Daoy (cell line): ENCODE measurements around the gene RAD51AP2. TPM values are rescaled to one million over a fixed set of nuclear protein-coding genes. Genes with fewer than 3 reads are reported as not detected.
A peak's percentile ranks its signal among the peaks of the same experiment; 100 is the strongest.
"Not testable (repeated sequence)": the region's sequence is repeated elsewhere in the genome, so short reads cannot be mapped to it uniquely, and the experiment has no call there.

Experiments
- DNase-seq: peaks from one replicate; pipeline ENCODE4 v3.0.0-alpha.2; 2015; ENCODE audit warnings: low read depth
- total RNA-seq: library from RNA; depleted of rRNA; stranded (reverse); fragments of >200 nt; shearing (Covaris generic); gene quantifications from 2 replicates; pipeline ENCODE4 v1.2.3, GENCODE V29; 2014; rRNA removed

RAD51AP2 gene
- not detected in 2 replicates for total RNA-seq

DNA sequence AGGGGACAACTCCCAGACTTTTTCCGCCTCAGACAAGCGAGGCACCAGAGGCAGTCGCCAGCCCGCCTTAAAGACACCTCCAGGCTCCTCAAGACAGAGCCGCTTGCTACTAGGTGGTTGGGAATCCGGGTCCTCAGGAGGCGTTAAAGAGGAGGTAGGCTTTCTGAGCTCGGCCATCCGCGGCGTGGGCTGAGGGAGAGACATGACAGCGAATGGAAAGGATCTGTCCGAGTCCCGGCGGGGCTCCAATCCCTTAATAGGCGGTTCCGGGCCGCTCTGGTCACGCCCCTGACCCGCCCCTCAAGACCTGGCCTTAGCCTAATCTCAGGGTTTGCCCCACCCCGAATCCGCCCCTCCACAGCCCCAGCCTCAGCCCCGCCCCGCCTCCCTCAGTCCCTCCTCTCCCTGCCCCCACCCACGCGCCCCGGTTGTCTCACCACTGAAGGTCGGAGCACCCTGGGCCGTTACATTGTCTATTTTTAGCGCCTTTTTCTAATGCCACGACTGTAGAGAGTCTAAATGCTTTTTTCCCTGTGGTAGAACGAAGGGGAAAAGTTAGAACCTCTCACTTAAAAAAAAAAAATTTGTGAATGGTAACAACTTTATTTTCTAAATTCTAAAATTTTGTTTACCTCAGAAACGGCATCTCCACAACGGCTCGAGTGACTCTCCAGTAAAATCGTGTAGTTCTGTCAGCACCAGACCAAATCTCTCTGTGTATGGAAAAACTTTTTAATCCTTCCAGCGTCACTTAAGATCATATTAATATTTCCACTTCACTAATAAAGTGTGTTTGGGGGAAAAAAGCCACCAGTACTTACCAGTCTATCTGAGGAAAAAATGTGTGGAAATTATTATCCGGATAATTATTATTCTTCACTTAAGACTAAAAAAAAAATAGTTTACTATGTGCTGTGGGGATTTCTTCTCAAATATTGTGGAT lies at the start of gene RAD51AP2:
Gene RAD51AP2 (minus strand): TSS at position 229 of the 943 bp plus-strand sequence. CDS start 25 bp downstream, at position 204.
- peak; percentile 92 for DNase-seq

DNA sequence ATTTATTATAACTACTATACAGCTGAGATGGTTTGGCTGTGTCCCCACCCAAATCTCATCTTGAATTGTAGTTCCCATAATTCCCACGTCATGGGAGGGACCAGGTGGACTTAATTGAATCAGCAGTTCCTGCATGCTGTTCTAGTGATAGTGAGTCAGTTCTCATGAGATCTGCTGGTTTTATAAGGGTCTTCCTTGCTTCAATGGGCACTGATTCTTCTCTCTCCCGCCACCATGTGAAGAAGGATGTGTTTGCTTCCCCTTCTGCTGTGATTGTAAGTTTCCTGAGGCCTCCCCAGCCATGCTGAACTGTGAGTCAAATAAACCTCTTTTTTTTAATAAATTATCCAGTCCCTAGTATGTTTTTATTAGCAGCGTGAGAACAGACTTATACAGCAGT lies 47.5 kb upstream of the RAD51AP2 start:
- DNase-seq, result not testable (repeated sequence)

DNA sequence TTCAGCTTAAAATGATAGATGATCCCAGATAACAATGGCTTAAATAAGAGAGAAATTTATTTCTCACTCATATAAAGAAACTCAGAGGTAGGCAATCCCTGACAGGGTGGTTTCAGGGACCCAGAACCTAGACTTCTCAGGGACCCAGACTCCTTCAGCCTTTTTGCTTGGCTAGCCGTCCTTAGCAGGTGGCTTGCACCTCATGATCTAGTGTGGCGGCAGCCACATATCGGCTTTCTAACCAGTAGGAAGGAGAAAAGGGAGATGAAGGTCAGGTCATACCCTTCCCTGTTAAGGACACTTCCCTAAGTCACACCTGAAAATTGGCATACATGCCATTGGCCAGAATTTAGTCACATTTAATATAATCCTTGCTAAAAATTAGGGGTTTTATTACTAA lies 40.6 kb upstream of the RAD51AP2 start:
- no peak for DNase-seq

DNA sequence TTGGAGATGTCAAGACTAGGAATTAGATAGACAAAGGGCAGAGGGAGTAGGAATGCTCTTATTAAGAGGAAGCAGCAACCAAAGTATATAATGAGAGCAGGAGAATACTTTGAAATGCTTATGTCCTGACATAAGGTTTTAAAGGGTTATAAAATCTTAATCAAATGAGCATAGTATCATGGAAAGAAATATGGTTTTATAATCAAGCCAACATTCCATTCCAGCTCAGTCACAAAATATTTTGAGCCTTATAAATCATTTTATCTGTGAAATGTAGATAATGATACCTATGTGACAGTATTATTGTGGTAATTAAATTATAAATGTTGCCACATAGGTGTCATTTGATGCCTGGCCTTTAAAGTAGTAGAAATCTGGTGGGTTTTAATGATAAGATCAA lies 39.8 kb upstream of the RAD51AP2 start:
- DNase-seq, result no peak

DNA sequence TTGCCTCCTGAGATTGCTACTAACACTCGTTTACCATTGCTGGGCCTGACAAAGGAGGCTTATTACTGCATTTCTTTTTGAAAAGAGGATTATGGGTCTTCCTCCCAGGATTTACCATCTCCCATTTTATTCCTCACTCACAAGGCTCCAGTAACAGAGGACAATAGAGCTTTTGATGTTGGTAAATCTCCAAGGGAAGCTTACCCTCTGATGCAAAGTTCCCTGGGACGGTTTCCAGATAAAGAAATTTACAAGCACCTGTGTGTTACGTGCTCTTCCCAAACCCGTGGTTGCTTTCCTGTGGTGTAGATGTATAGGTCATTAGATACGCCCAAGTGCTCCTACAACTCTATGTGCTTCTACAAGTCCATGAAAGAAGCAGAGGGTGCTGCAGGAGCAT lies 39.4 kb upstream of the RAD51AP2 start:
- no peak for DNase-seq

DNA sequence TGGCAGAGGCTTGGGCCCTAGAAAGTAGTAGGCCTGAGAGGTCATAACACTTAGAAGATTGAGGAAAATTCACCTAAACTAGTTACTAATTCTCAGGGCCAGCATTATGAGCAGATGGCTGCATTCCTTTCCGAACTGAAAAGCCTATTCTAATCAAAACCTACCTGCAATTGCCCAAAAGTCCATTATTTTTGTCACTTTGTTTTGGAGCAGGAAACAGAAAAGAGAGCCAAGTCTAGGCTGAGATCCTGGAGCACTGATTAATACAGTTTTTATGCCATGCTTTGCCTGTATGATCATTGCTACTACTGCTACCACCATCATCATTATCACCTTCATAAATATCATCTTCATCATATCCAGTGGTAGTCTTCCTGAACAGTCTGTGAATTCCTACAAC lies 36.9 kb upstream of the RAD51AP2 start:
- DNase-seq, result no peak

DNA sequence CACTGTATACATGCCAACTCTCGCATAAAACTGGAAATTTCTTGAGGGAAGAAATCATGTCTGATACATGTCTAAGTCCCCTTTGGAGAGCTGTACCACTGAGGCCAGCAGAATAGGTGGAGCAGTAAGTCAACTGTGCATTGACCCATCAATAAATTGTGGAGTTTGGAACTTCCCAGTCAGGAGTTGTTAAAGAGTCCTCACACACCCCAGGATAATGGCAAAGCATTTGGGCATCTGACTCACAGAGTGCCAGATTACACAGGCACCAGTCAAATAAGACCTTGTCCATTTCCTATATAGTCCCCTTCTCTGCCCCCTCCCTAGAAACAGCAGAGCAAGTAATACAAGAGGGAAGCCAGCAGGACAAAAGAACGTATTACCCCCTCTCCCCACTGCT lies 32.7 kb upstream of the RAD51AP2 start:
- no peak for DNase-seq

DNA sequence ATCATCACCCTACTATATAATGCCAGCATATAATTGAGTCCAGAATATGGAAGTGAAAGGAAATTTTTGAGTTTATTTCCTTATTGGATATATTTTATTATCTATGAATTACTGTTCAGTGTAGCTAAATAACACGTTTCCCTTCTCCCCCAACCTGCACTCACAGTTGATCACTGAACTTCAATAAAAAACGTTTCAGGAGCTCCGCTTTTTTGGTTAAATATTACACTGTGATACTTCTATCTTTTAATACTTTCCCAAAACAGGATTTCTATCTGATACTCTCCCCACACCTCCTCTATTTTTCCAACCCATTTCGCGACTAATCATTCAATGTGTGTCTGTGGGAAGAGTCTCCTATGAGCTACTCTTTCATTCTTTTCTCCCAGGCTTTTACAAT lies 29.5 kb upstream of the RAD51AP2 start:
- DNase-seq, result no peak

DNA sequence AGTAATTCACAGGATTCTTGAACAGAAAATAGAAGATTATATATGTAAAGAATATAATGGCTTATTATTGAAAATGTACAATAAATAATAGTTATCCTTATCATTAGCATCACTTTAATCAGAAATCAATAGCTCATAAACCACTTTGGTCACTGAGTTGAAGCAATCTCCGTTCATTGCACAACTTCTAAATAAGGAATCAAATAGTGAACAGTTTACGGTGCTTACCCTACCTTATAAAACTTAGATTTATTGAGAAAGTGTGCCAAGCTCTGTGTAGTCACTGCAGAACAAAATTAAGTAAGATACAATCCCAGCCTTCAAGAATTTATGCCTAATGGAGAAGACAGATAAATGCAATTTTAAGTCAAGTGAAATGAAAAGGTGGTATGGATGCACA lies 29.0 kb upstream of the RAD51AP2 start:
- no peak for DNase-seq

DNA sequence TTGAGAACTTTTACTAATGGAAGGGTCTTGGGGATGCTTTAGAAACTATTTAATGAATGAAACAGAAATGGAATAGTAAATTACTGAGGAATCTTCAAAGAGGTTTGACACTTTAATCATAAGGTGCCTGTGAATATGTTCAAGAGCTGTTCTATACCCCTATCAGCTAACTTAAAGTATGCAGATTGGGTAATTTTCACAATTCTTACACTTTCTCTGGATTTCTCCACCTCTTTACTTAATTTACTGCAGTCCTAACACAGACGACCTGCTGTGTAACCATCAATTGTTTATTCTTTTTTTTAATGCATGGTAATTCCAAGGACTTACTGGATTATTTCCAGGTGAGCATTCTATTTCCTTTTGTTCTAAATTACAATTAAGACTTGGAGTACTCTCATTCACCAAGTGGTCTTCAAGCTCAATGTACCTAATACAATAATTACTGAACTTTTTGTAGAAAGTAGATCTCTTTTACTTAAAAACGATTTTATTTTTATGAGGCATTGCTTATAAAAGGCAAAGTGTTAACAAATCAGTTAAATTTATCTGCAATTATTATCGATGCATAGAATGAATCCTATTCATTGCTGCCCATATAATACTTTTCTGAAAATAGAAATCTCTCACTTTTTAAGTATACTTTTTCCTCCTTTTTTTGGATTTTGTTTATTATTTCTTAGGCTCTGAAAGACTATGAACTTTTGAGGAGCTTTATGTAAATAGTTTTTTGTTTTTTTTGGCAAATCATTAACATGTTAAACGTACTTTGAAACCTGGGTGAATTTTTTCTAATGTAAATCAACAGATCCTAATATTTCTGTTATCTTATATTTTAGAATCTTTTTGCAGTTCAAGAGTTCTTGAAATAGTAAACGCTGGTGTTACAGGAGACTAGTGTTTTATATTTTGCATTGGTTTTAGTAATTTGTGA lies 27.7 kb upstream of the RAD51AP2 start:
- no peak for DNase-seq

DNA sequence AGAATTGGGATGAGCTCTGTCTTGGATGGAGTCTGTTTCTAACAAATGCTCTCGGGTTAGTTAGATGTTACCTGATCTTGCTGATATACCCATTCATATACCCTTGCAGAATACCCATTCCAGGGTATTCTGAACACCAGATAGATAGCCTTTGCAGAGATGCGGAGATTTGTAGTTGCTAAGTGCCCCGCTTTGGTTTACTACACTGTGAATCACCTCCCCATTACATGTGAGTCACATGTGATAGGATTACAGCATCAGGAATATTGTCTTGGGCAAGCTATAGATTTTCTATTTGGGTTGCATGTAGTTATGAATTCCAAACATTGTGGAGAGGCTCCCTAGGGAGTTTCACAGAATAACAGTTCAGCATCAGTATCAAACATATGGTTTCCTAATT lies 26.0 kb upstream of the RAD51AP2 start:
- DNase-seq, result peak; percentile 69

DNA sequence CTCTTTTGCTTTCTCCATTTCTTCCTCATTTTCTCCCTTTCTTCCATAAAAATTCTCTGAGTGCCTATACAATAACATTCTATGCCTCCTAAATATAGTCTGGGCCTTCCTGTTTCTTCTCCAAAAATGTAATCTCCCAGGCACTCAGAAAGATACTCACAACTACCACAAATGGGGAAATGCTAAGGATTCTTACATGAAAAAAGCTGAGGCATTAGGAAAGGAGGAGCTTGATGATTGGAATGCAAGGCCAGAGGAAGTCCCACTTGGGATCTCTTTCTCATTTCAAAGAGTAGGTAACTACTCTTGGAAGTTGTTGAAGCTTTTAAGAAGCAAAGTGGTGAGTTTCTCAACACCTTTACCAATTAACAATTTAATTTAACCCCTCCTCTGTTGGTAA lies 25.6 kb upstream of the RAD51AP2 start:
- no peak for DNase-seq

DNA sequence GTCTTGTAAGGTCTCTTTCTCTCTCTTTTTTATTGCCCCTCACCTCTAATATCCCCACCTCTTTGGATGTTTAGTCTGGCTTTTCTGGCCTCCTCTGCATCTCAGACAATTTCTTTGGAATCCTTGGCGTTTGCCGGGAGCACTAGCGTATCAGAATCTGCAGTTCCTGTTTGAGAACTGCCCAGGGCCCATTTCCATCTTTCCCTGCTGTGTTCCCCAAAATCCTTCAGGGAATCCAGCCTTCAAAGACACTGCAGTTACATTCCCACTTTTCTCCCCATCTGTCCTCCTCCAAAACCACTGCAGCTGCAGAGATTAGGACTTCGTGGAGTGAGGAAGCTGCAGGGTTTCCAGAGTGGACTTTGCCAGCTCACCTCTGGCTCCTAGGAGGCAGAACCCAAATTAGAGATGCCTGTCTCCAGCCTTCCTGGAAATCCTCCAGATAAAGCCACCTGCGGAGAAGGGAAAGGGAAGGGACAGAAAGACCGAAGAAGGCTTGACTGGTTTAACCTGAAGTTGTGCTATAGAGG lies 25.0 kb upstream of the RAD51AP2 start:
- DNase-seq, result no peak

DNA sequence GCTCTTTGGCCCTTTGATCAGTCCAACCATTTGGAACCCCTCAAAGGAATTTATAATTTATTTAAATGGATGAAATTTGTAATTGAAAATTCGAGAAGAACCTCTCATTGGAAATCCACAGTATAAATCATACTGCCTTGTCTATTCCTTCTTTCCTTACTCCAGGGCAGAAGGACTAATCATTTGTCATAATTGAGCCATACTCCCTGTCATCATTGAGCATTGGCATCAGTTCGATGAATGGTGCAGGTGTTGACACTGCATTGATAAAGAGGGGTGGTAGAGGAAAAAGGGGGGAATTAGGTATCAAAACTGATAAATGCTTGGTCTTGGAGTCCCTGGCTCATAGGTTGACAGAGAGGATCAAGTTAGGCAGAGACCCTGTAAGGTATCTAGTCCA lies 24.2 kb upstream of the RAD51AP2 start:
- DNase-seq, result no peak

DNA sequence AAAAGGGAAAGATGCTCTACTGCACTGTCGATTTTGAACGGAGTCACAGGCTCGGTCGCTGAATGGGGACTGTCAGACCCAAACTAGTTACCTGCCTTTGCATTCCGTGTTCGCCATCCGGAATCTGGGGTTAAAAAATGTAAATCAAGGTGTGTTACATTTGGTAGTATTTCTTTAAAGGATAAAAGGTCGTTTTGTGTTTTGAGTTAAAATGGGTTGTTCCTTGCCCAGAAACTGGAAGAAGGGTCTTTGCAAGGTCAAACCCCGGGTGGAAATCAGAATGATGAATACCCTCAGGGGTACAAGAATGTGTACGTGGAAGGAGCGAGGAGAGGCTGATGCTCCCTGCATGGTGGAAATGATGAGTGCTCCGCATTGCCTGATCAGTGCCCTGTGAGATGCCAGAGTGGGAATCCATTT lies 23.3 kb upstream of the RAD51AP2 start:
- no peak for DNase-seq

DNA sequence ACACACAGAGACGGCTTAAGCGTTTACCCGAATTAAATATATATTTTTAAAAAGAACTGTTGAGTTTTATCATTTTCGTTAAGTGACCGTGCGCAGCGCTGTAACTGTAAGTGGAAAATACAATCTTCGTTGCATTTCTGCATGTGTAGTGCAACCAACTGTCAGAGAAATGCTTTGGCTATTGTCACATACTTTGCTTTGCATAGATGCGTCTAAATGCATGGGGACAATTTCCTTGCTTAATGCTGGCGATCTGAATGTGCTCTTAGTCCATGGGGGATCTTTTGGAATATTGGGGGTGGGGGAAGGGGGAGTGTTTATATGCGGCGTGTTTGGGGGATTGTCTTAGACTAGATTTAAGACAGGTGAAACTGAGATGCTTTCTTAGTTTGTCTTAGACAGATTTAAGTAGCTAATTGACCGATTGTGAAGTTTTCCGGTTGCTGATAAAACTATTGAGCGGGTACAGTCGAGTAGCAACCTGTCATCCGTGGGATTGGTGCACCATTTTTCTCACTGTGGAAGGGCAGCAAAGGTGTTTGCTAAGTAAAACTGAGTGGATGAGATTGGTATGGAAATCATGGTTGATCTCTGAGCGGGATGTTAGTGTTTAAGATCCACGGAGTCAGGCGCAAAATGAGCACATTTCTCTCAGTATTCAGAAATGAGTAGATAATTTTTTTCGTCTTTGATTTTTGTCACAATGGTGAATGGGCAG lies 22.7 kb upstream of the RAD51AP2 start:
- no peak for DNase-seq

DNA sequence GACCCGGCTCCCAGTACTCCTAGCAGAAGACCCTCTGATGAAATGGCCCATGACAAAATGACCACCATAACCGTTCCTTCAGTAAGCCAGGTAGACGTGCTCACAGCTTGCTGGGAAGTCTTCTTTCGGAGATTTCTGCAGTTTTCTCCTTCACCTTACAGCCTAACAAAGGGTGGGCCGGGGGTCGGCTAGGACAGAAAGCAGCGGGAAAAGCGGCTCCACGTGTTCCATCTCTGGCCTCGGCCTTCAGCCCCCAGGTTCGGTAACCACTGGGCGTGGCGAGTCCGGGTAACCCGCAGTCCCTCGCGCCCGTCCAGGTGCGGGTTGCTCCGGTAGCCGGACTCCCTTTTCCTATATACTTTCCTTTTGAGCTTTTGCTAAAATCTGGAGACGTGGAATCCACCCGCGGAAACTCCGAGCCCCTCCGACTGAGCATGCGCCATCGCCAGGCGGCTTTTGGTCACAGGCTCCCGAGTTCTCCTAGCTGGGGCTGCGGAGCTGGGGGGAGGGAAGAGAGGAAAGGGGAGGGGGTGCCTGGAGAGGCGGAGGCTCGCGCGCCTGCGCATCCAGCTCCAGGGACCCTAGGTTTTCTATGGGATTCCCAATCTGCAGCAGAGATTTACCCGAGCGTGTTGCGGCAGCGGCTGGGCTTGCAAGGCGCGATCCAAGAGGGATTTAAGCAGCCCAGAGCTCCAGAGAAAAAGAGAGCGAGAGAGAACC lies 22.0 kb upstream of the RAD51AP2 start, which contains the start of gene VSNL1:
Gene VSNL1 (plus strand): TSS at position 604 of the 720 bp plus-strand sequence. CDS start 51,379 bp downstream, outside the sequence.
- DNase-seq, result peak; percentile 95

DNA sequence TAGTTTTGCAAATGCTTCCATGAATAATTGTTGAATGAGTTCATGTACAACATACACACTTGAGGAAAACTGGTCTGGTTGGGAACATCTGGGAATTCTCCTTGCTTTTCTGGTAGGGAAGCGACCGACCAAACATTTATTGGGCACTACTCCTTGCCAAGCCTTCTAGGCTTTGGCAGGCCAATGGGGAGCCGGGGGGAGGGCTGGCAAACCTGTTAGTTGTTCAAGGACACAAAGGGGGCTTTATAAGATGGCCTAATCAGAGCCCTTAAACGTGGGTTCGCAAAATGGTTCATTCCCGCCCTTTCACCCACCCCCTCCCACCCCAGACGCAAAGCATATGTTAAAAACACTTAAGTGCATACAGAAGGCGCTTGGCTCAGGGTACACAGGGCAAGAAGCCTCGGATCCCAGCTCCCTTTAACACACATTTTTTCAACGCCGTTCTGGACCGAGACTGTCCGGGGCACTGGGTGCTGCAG lies 21.4 kb upstream of the RAD51AP2 start:
- peak; percentile 70 for DNase-seq

DNA sequence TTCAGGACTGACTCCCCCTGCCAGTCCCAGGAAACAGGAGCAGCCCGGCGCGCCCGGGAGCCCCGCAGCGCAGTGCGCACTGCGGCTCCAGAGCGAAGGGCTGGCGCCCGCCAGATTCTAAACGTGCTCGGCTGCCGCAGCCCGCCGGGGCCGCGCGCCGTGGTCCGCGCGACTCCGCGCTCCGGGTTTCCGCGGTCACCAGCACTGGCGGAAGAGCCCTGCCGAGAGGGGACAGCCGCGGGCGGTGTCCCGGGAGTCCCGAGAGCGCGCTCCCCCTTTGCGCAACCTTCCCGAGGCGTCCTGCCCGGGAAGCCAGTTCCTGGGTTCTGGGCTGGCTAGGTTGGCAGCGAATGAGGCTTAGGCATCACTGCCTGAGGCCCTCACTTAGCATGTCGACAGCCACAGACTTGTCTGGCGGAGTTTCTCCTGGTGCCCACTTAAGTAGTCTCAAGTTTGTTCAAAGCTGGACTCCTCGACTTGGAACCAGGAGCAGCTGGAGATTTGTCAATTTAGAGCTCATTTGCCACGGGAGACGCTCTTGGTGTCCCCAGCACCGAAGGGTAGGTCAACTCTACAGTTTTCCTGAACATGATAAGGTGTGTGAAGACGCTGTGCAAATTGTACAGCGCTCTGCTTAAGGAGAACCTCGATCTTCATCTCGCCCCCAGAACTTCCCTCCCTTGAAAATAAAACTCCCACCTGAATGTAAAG lies 20.8 kb upstream of the RAD51AP2 start:
- peak; percentile 83 for DNase-seq
